GM21447 (cell line): ENCODE data around the gene TXNDC9.
A peak's percentile ranks its signal among the peaks of the same experiment; 100 is the strongest.
"Not testable (repeated sequence)": the region's sequence is repeated elsewhere in the genome, so short reads cannot be mapped to it uniquely, and the experiment has no call there.

Experiments used
- ATAC-seq: cut with Tn5 transposase; IDR thresholded peaks from one replicate; pipeline ENCODE4 v1.9.1; 2021; ENCODE audit not compliant: unreplicated experiment

Gene TXNDC9

GRCh38 chr2:99336804-99337112 lies 625 bp upstream of the TXNDC9 start:
- ATAC-seq: peak; percentile 7

- no peak for ATAC-seq
Observed at GRCh38 chr2:99325384-99325783, 10.7 kb downstream of the TXNDC9 start.

- ATAC-seq: not testable (repeated sequence)
Observed at GRCh38 chr2:99317873-99318200, 18.3 kb downstream of the TXNDC9 start.

GRCh38 chr2:99317161-99317872 lies 18.8 kb downstream of the TXNDC9 start:
- ATAC-seq: no peak

DNA sequence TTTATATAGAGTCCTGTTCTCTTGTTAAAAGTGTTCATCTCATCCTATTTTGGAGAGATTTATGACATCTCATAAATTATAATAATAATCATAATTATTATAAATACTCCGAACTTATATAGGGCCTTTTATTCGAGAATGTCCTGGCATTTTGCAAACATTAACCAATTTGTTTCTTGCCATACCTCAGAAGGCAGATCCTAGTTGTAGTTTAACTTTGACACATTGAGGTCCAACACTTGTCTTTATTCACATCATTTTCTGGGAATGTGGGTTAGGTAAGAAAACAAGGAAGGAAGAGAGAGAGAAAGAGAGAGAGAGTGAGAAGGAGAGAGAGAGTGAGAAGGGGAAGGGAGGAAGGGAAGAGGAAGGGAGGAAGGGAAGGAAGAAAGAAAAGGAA lies 35.0 kb downstream of the TXNDC9 start, which contains the start of gene LYG1:
TSS of gene LYG1 (minus strand) at position 101 of the 400 bp plus-strand sequence. CDS start 5,527 bp downstream, outside the sequence.
- not testable (repeated sequence) for ATAC-seq

- no peak for ATAC-seq
Observed at GRCh38 chr2:99299580-99299979, 36.6 kb downstream of the TXNDC9 start.

GRCh38 chr2:99297994-99298393 lies 38.1 kb downstream of the TXNDC9 start:
- ATAC-seq: no peak

DNA sequence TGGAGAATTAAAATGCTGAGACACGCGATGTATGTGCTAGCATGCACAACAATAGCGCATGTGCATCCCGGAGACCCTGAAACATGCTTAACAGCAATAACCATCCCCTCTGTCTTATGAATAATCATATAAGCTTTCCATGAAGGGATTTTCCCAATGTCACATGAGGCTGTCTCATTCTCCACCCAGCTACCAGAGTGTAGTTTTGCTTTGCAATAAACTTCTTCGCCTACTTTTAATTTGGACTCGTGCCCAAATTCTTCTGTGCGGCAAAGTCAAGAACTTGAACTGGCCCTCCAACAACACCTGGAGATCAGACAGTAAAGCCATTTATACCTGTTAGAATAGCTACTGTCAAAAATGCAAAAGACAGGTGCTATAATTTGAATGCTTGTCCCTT lies 50.6 kb downstream of the TXNDC9 start:
- ATAC-seq: no peak

GRCh38 chr2:99279969-99280695 lies 56.0 kb downstream of the TXNDC9 start:
- ATAC-seq: no peak

GRCh38 chr2:99278793-99279291 lies 57.3 kb downstream of the TXNDC9 start:
- ATAC-seq: no peak

DNA sequence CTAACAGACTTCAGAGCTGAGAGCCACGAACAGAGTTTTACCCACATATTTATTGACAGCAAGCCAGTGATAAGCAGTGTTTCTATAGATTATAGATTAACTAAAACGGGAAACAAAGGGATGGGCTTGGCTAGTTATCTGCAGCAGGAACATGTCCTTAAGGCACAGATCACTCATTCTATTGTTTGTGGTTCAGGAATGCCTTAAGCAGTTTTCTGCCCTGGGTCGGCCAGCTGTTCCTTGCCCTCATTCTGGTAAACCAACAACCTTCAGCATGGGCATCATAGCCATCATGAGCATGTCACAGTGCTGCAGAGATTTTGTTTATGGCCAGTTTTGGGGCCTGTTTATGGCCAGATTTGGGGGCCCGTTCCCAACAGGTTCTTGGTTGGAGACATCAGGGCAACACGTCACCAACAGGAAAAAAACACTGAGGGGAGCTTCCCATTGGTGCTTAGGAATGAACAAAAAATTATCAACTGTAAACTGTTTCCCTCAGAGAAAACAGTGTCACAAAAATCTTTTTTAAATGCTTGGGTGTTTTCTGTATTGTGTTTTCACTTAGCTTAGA lies 57.9 kb downstream of the TXNDC9 start:
- not testable (repeated sequence) for ATAC-seq

- no peak for ATAC-seq
Observed at GRCh38 chr2:99275882-99276281, 60.3 kb downstream of the TXNDC9 start.
